A673 (cell line): ENCODE measurements around the gene NPR2. TPM values are rescaled to one million over a fixed set of nuclear protein-coding genes. Genes with fewer than 3 reads are reported as not detected.

Experiments used
- BruUV-seq: library from RNA; stranded (reverse); fragments of 400-500 nt; replicated peaks from 2 replicates; lab custom pipeline; 2021; lab: Mats Ljungman, UMichigan
- CTCF ChIA-PET: fragments of 300-600 bp; sonication (Branson Sonifier 250); formaldehyde crosslinking; loops from one replicate; lab custom pipeline; 2022; ENCODE audit warnings: antibody characterized with exemption; lab: Charles Lee
- POLR2A ChIA-PET: fragments of 300-600 bp; sonication (Branson Sonifier 250); formaldehyde crosslinking; loops from one replicate; lab custom pipeline; 2022; ENCODE audit warnings: antibody characterized with exemption; ENCODE audit not compliant: low non-redundant PET; lab: Charles Lee
- DNase-seq: peaks from one replicate; pipeline ENCODE4 v3.0.0-alpha.2; 2015; ENCODE audit warnings: low spot score
- H3K27ac ChIP-seq: fragments of 200-600 bp; sonication (generic); 2 replicates; pipeline ENCODE4 v1.5.1; 2016; ENCODE audit warnings: mixed run types, low read depth, mild to moderate bottlenecking, mixed read lengths, antibody characterized with exemption, low read length; ENCODE audit not compliant: poor library complexity, severe bottlenecking
- H3K27me3 ChIP-seq: fragments of 200-600 bp; sonication (generic); replicated peaks from 2 replicates; pipeline ENCODE4 v1.6.1; 2017; ENCODE audit warnings: mixed run types, low read depth, mild to moderate bottlenecking, mixed read lengths, antibody characterized with exemption, low read length; ENCODE audit not compliant: insufficient read depth, poor library complexity
- H3K36me3 ChIP-seq: fragments of 200-600 bp; sonication (generic); 2 replicates; pipeline ENCODE4 v1.6.1; 2016; ENCODE audit warnings: mixed run types, mild to moderate bottlenecking, mixed read lengths, antibody characterized with exemption, low read length; ENCODE audit not compliant: insufficient read depth, poor library complexity, severe bottlenecking
- H3K4me1 ChIP-seq: fragments of 200-600 bp; sonication (generic); 2 replicates; pipeline ENCODE4 v1.6.1; 2017; ENCODE audit warnings: mixed run types, mild to moderate bottlenecking, mixed read lengths, antibody characterized with exemption, low read length; ENCODE audit not compliant: insufficient read depth, poor library complexity, severe bottlenecking
- H3K4me3 ChIP-seq: fragments of 200-600 bp; sonication (generic); 2 replicates; pipeline ENCODE4 v1.5.1; 2016; ENCODE audit warnings: low read depth, mixed run types, mild to moderate bottlenecking, mixed read lengths, low read length; ENCODE audit not compliant: poor library complexity, severe bottlenecking
- H3K9me3 ChIP-seq: fragments of 200-600 bp; sonication (generic); 2 replicates; pipeline ENCODE4 v1.6.1; 2016; ENCODE audit warnings: mixed run types, low read depth, mild to moderate bottlenecking, mixed read lengths, antibody characterized with exemption, low read length; ENCODE audit not compliant: poor library complexity, severe bottlenecking
- EZH2 ChIP-seq: fragments of 200-600 bp; sonication (generic); IDR thresholded peaks from 2 replicates; pipeline ENCODE4 v1.6.1; 2017; ENCODE audit warnings: borderline replicate concordance, low read depth, mild to moderate bottlenecking, mixed read lengths, antibody characterized with exemption, low read length; ENCODE audit not compliant: poor library complexity, severe bottlenecking
- intact Hi-C: fragments of 100-400 bp; cut with micrococcal nuclease; formaldehyde crosslinking; loops from one replicate; pipeline ENCODE4 v1.10.0; 2022; ENCODE audit not compliant: unreplicated experiment
- total RNA-seq: library from RNA; stranded (reverse); gene quantifications from 2 replicates; pipeline ENCODE4 v1.2.3, GENCODE V29; 2021
- TF ChIP-seq, protein P1 (sequence below): fragments of 300-800, 200-600 bp; sonication (generic); conservative IDR thresholded peaks from 2 replicates; pipeline ENCODE4 v1.5.1; 2017; ENCODE audit warnings: low read depth, mild to moderate bottlenecking, antibody characterized with exemption, low read length, moderate library complexity, mixed read lengths

Gene NPR2
- total RNA-seq, 1 experiment from 2014 or later: 9.1 TPM

DNA sequence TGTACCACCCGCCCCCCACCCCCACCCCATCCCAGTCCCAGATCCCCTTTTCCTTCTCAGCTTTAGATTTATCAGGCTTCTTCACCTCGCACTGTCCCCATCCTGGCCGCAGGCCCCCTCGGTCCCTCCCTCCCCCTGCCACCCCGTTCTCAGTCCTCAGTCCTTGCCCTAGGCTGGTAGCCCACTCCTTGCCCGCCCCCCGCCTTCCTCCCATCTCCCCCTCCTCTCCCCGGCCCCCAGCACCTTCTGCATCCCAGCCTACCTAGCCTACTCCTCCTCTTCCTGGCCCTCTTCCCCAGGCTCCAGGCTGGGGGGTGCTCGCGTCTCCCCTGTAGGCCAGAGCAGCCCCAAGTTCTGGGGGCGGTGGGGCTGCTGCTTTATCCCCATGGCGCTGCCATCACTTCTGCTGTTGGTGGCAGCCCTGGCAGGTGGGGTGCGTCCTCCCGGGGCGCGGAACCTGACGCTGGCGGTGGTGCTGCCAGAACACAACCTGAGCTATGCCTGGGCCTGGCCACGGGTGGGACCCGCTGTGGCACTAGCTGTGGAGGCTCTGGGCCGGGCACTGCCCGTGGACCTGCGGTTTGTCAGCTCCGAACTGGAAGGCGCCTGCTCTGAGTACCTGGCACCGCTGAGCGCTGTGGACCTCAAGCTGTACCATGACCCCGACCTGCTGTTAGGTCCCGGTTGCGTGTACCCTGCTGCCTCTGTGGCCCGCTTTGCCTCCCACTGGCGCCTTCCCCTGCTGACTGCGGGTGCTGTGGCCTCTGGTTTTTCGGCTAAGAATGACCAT is 828 bp downstream of the NPR2 start:
- no peak overlapping the region for H3K4me3 ChIP-seq
- H3K27ac ChIP-seq: no peak overlapping the region
- CTCF ChIA-PET: no interaction called here
- H3K36me3 ChIP-seq: no peaks in the 10 kb centered on the region
- POLR2A ChIA-PET: no interaction called here
- no peaks in the 10 kb centered on the region for H3K9me3 ChIP-seq
- intact Hi-C loops: loop anchor here (5.0 to 10.0 kb wide), 2 partner anchors 35 to 233 kb away; no protein-coding TSS in a partner anchor
- BruUV-seq: no TSS peak
- TF ChIP-seq, protein P1, sequence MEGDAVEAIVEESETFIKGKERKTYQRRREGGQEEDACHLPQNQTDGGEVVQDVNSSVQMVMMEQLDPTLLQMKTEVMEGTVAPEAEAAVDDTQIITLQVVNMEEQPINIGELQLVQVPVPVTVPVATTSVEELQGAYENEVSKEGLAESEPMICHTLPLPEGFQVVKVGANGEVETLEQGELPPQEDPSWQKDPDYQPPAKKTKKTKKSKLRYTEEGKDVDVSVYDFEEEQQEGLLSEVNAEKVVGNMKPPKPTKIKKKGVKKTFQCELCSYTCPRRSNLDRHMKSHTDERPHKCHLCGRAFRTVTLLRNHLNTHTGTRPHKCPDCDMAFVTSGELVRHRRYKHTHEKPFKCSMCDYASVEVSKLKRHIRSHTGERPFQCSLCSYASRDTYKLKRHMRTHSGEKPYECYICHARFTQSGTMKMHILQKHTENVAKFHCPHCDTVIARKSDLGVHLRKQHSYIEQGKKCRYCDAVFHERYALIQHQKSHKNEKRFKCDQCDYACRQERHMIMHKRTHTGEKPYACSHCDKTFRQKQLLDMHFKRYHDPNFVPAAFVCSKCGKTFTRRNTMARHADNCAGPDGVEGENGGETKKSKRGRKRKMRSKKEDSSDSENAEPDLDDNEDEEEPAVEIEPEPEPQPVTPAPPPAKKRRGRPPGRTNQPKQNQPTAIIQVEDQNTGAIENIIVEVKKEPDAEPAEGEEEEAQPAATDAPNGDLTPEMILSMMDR: no peak
- no peak for TF ChIP-seq EZH2
- no peak for DNase-seq
- no peaks in the 10 kb centered on the region for H3K27me3 ChIP-seq
- no peaks in the 10 kb centered on the region for H3K4me1 ChIP-seq

DNA sequence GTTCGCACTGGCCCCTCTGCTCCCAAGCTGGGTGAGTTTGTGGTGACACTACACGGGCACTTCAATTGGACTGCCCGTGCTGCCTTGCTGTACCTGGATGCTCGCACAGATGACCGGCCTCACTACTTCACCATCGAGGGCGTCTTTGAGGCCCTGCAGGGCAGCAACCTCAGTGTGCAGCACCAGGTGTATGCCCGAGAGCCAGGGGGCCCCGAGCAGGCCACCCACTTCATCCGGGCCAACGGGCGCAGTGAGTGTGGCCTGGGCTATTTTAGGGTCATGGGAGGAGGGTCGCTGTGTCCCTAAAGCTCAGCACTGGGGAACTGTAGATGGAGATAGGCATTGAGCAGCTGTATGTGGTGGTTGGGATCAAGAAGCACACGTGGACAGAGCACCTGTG is 1.4 kb downstream of the NPR2 start:
- TF ChIP-seq EZH2: no peak
- TF ChIP-seq, protein P1: no peak
- Histone ChIP-seq H3K27ac (no peak overlapping the region), H3K9me3 (no peaks in the 10 kb centered on the region), H3K36me3 (no peaks in the 10 kb centered on the region), H3K4me1 (no peaks in the 10 kb centered on the region), H3K27me3 (no peaks in the 10 kb centered on the region), H3K4me3 (no peak overlapping the region)
- intact Hi-C loops: loop anchor here (5.0 to 10.0 kb wide), 2 partner anchors 36 to 232 kb away; no protein-coding TSS in a partner anchor
- no TSS peak for BruUV-seq
- ChIA-PET CTCF (no interaction called here), POLR2A (no interaction called here)
- DNase-seq: no peak

DNA sequence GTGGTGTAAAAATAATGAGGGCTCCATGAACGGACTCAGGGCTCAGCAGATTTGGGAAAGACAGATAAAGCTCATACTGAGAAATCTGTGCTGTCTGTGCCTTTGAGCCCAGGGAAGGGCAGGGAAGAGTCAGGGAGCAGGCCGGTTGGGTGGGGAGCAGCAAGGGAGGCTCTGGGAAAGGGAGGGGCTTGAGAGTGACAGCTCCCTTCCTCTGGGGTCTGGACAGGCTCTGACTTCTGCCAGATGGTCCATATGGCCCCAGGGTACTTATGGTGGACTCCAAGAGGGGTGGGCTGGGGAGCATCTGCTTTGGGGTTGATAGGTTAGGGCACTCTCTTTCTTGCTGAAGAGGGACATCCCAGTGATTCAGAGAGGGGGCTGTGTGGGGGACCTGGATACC is 2.1 kb downstream of the NPR2 start:
- POLR2A ChIA-PET: no interaction called here
- DNase-seq: no peak
- no peaks in the 10 kb centered on the region for H3K9me3 ChIP-seq
- TF ChIP-seq, protein P1: no peak
- TF ChIP-seq EZH2: no peak
- H3K27me3 ChIP-seq: no peaks in the 10 kb centered on the region
- H3K36me3 ChIP-seq: no peaks in the 10 kb centered on the region
- H3K27ac ChIP-seq: no peak overlapping the region
- no peak overlapping the region for H3K4me3 ChIP-seq
- BruUV-seq: no TSS peak
- intact Hi-C loops: loop anchor here (5.0 to 10.0 kb wide), 2 partner anchors 36 to 231 kb away; no protein-coding TSS in a partner anchor
- no peaks in the 10 kb centered on the region for H3K4me1 ChIP-seq
- CTCF ChIA-PET: no interaction called here
